ENCODE results near the gene CCDC171.

GRCh38 chr9:15606643-15607472, 54.0 kb downstream of the CCDC171 start:
- no peak for TF ChIP-seq POLR2A (IDR thresholded peaks at IDR 0.05)
- peak; percentile 64 to 77 (median 70) for TF ChIP-seq CTCF (IDR thresholded peaks at IDR 0.05)

All from right lobe of liver (tissue), 4 donors.